Measurements from ENCODE around the gene AIF1L. TPM values are rescaled to one million over a fixed set of nuclear protein-coding genes. Genes with fewer than 3 reads are reported as not detected.

The AIF1L gene
- polyA plus RNA-seq, 1 donor (not counting 4 experiments of a cell fraction or from before 2014, with no cell fraction given) = 1.5 TPM

DNA sequence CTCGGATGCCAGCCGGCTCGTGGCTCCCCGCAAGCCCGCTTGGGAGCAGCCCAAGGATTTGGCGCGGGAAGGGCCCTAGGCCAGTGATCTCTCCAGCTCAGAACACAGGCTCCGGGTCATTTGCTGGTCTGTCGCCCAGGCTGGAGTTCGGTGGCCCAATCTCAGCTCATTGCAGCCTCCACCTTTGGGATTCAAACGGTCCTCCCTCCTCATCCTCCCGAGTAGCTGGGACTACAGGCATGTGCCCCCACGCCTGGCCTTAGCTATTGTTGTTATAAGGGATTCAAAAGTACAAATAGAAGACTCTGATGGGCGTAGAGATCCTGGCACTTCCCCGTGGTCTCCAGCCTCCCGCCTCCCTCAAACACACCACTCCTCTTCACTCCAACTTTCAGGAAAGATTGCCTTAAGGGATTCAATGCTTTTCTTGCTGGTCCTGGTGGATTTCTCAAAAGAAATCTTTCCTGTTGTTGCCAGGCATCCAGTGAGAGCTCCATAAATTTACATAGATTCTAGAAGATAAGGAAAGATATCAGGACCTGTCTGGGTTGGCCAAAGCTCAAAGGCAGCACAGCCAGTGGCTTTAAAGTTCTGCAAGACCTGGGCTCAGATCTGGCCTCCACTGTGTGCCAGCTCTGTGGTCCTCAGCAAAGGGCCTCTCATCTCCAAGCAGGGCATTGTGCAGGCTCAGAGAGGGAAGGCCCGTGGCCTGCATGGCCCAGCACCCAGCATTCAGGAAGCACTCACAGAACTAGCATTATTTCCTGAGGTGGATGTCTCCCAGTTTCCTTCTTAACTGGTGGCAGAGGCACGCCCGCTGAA lies 1.0 kb downstream of the AIF1L start:
- DNase-seq (ENCODE audit: low read depth, low spot score) = no peak
- H3K79me2 ChIP-seq (ENCODE audit: control insufficient read depth, insufficient read depth, low read length) = no peaks in the 10 kb centered on the region
- peak overlapping the region in 1 of 3 experiments; percentile 48 for H3K4me3 ChIP-seq (ENCODE audit: control insufficient read depth in 2 of 3, extremely low read depth in 1 of 3, insufficient read depth in 2 of 3, low read depth in 1 of 3, low read length in 3 of 3)
- FAIRE-seq = no peak
- TF ChIP-seq, protein P1, sequence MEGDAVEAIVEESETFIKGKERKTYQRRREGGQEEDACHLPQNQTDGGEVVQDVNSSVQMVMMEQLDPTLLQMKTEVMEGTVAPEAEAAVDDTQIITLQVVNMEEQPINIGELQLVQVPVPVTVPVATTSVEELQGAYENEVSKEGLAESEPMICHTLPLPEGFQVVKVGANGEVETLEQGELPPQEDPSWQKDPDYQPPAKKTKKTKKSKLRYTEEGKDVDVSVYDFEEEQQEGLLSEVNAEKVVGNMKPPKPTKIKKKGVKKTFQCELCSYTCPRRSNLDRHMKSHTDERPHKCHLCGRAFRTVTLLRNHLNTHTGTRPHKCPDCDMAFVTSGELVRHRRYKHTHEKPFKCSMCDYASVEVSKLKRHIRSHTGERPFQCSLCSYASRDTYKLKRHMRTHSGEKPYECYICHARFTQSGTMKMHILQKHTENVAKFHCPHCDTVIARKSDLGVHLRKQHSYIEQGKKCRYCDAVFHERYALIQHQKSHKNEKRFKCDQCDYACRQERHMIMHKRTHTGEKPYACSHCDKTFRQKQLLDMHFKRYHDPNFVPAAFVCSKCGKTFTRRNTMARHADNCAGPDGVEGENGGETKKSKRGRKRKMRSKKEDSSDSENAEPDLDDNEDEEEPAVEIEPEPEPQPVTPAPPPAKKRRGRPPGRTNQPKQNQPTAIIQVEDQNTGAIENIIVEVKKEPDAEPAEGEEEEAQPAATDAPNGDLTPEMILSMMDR (optimal IDR thresholded peaks at IDR 0.05 in 1 of 3, IDR thresholded peaks at IDR 0.05 in 1 of 3, conservative IDR thresholded peaks at IDR 0.05 in 1 of 3; ENCODE audit: extremely low read depth in 1 of 3, insufficient read depth in 2 of 3, low read length in 3 of 3) = no peak
- no peak for TF ChIP-seq EZH2 (IDR thresholded peaks at IDR 0.05; ENCODE audit: low read length)
- no peak overlapping the region for H3K27ac ChIP-seq (ENCODE audit: control insufficient read depth, insufficient read depth, low read length)
- H4K20me1 ChIP-seq (ENCODE audit: control insufficient read depth, extremely low read depth, insufficient read depth, low read length) = no peaks in the 10 kb centered on the region
- H3K9ac ChIP-seq (ENCODE audit: control insufficient read depth, extremely low read depth, insufficient read depth, low read length) = no peak overlapping the region
- dilution Hi-C loops (cut with MboI; ENCODE audit: extremely low pct_ligation_motif_present, low sequenced_read_pairs) = no loop called here
- H2AFZ ChIP-seq (ENCODE audit: control insufficient read depth, low read length) = no peak overlapping the region
- no peaks in the 10 kb centered on the region for H3K9me1 ChIP-seq (ENCODE audit: control insufficient read depth, extremely low read depth, insufficient read depth, low read length)
- H3K4me2 ChIP-seq (ENCODE audit: control insufficient read depth, extremely low read depth, insufficient read depth, low read depth, low read length) = peak overlapping the region; percentile 76
- no peaks in the 10 kb centered on the region for H3K36me3 ChIP-seq (ENCODE audit: control insufficient read depth in 2 of 2, extremely low read depth in 1 of 2, insufficient read depth in 2 of 2, low read length in 2 of 2)
- H3K4me1 ChIP-seq (ENCODE audit: control insufficient read depth, extremely low read depth, insufficient read depth, low read length) = peaks cover 6% of the 10 kb centered on the region
- peaks cover 40% of the 10 kb centered on the region for H3K27me3 ChIP-seq (ENCODE audit: control insufficient read depth, extremely low read depth, insufficient read depth, low read length)
- no peaks in the 10 kb centered on the region for H3K9me3 ChIP-seq (ENCODE audit: control insufficient read depth, low read depth, low read length)

DNA sequence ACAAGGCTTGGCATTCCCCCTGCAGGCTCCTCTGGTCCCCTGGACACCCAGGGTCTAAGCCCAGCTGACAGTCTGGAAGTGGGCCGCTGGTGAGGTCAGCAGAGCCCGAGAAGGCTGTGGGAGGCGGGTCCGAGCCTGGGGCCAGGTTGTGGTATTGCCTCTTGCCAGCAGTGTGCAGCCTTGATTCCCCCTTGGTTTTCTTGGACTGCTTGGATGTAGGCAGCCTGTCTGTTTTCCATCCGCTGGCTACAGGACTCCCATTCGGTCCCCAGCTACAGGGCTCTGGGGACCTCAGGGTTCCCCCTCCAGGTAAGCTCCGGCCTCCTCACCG lies 1.6 kb downstream of the AIF1L start:
- dilution Hi-C loops (cut with MboI; ENCODE audit: extremely low pct_ligation_motif_present, low sequenced_read_pairs) = no loop called here
- H2AFZ ChIP-seq (ENCODE audit: control insufficient read depth, low read length) = no peak overlapping the region
- no peak overlapping the region for H3K27ac ChIP-seq (ENCODE audit: control insufficient read depth, insufficient read depth, low read length)
- peaks cover 6% of the 10 kb centered on the region for H3K4me1 ChIP-seq (ENCODE audit: control insufficient read depth, extremely low read depth, insufficient read depth, low read length)
- DNase-seq (ENCODE audit: low read depth, low spot score) (no peak), FAIRE-seq (no peak)
- H3K27me3 ChIP-seq (ENCODE audit: control insufficient read depth, extremely low read depth, insufficient read depth, low read length) = peaks cover 40% of the 10 kb centered on the region
- no peaks in the 10 kb centered on the region for H3K9me1 ChIP-seq (ENCODE audit: control insufficient read depth, extremely low read depth, insufficient read depth, low read length)
- H3K9ac ChIP-seq (ENCODE audit: control insufficient read depth, extremely low read depth, insufficient read depth, low read length) = no peak overlapping the region
- no peak overlapping the region for H3K4me3 ChIP-seq (ENCODE audit: control insufficient read depth in 2 of 3, extremely low read depth in 1 of 3, insufficient read depth in 2 of 3, low read depth in 1 of 3, low read length in 3 of 3)
- no peak overlapping the region for H3K4me2 ChIP-seq (ENCODE audit: control insufficient read depth, extremely low read depth, insufficient read depth, low read depth, low read length)
- H3K9me3 ChIP-seq (ENCODE audit: control insufficient read depth, low read depth, low read length) = no peaks in the 10 kb centered on the region
- H3K36me3 ChIP-seq (ENCODE audit: control insufficient read depth in 2 of 2, extremely low read depth in 1 of 2, insufficient read depth in 2 of 2, low read length in 2 of 2) = no peaks in the 10 kb centered on the region
- H3K79me2 ChIP-seq (ENCODE audit: control insufficient read depth, insufficient read depth, low read length) = no peaks in the 10 kb centered on the region
- no peaks in the 10 kb centered on the region for H4K20me1 ChIP-seq (ENCODE audit: control insufficient read depth, extremely low read depth, insufficient read depth, low read length)
- TF ChIP-seq EZH2 (IDR thresholded peaks at IDR 0.05; ENCODE audit: low read length) = no peak
- TF ChIP-seq, protein P1 (optimal IDR thresholded peaks at IDR 0.05 in 1 of 3, IDR thresholded peaks at IDR 0.05 in 1 of 3, conservative IDR thresholded peaks at IDR 0.05 in 1 of 3; ENCODE audit: extremely low read depth in 1 of 3, insufficient read depth in 2 of 3, low read length in 3 of 3) = no peak
